Muscle of arm (tissue), 12 donors: ENCODE results near the gene CNTNAP2. TPM values are rescaled to one million over a fixed set of nuclear protein-coding genes. Genes with fewer than 3 reads are reported as not detected.
"Not testable (repeated sequence)": the region's sequence is repeated elsewhere in the genome, so short reads cannot be mapped to it uniquely, and the experiment has no call there.

Source experiments
- DNase-seq: peaks from one replicate; pipeline ENCODE4 v3.0.0-alpha.2; 2013
- polyA plus RNA-seq, 12 donors: library from polyadenylated mRNA; unstranded; fragments of 120-200 nt; gene quantifications; one replicate each; pipeline ENCODE4 v1.2.1, GENCODE V29; 2013; ENCODE audit not compliant: insufficient read length in 12 of 12

Gene CNTNAP2
- polyA plus RNA-seq, 12 donors = 7.4 to 16.1 (median 10.3) TPM; not detected in 1

GRCh38 chr7:146138926-146139325 is 22.3 kb downstream of the CNTNAP2 start:
- DNase-seq = no peak

- DNase-seq = peak; percentile 5
Measured at GRCh38 chr7:146146831-146147486, 30.4 kb downstream of the CNTNAP2 start.

GRCh38 chr7:146150153-146150552 is 33.6 kb downstream of the CNTNAP2 start:
- no peak for DNase-seq

GRCh38 chr7:146172112-146172511 is 55.5 kb downstream of the CNTNAP2 start:
- no peak for DNase-seq

GRCh38 chr7:146175716-146176115 is 59.1 kb downstream of the CNTNAP2 start:
- DNase-seq = no peak

- DNase-seq = no peak
Measured at GRCh38 chr7:146176860-146177259, 60.3 kb downstream of the CNTNAP2 start.

- no peak for DNase-seq
Measured at GRCh38 chr7:146177301-146177700, 60.7 kb downstream of the CNTNAP2 start.

GRCh38 chr7:146185844-146186243 is 69.2 kb downstream of the CNTNAP2 start:
- no peak for DNase-seq

- DNase-seq = not testable (repeated sequence)
Measured at GRCh38 chr7:146191428-146191827, 74.8 kb downstream of the CNTNAP2 start.

GRCh38 chr7:146201945-146202344 is 85.3 kb downstream of the CNTNAP2 start:
- no peak for DNase-seq

- DNase-seq = no peak
Measured at GRCh38 chr7:146206270-146206669, 89.7 kb downstream of the CNTNAP2 start.

GRCh38 chr7:146208492-146208891 is 91.9 kb downstream of the CNTNAP2 start:
- DNase-seq = no peak

GRCh38 chr7:146214842-146215241 is 98.2 kb downstream of the CNTNAP2 start:
- DNase-seq = no peak

GRCh38 chr7:146216396-146217041 is 99.9 kb downstream of the CNTNAP2 start:
- peak; percentile 28 for DNase-seq

- peak; percentile 43 for DNase-seq
Measured at GRCh38 chr7:146223851-146224250, 107.2 kb downstream of the CNTNAP2 start.

GRCh38 chr7:146232604-146233003 is 116.0 kb downstream of the CNTNAP2 start:
- no peak for DNase-seq

GRCh38 chr7:146235195-146235594 is 118.6 kb downstream of the CNTNAP2 start:
- DNase-seq = no peak

- no peak for DNase-seq
Measured at GRCh38 chr7:146242661-146243060, 126.1 kb downstream of the CNTNAP2 start.

- DNase-seq = not testable (repeated sequence)
Measured at GRCh38 chr7:146247991-146248390, 131.4 kb downstream of the CNTNAP2 start.

- DNase-seq = not testable (repeated sequence)
Measured at GRCh38 chr7:146248744-146249143, 132.1 kb downstream of the CNTNAP2 start.

GRCh38 chr7:146249272-146249671 is 132.7 kb downstream of the CNTNAP2 start:
- DNase-seq = no peak

GRCh38 chr7:146255609-146256008 is 139.0 kb downstream of the CNTNAP2 start:
- peak; percentile 2 for DNase-seq

- no peak for DNase-seq
Measured at GRCh38 chr7:146262527-146262926, 145.9 kb downstream of the CNTNAP2 start.

- no peak for DNase-seq
Measured at GRCh38 chr7:146276888-146277287, 160.3 kb downstream of the CNTNAP2 start.
